ENCODE measurements around the gene PDP2. TPM values are rescaled to one million over a fixed set of nuclear protein-coding genes. Genes with fewer than 3 reads are reported as not detected.

The PDP2 gene
- total RNA-seq, 4 donors from 2014 or later, result 4.9 to 36.2 (median 11.5) TPM

- WGBS, 2 donors (ENCODE audit: low coverage in 1 of 2), result 76 to 80% methylated on average over 1 to 7 of the region's 7 CpGs
- intact Hi-C loops (cut with DNase I; ENCODE audit: low total_unique reads), result no loop called here
- Histone ChIP-seq H3K27ac (no peak overlapping the region), H3K4me1 (peaks cover 0 to 9% (median 6%) of the 10 kb centered on the region in 4 donors), H3K4me3 (no peak overlapping the region), H3K9me3 (no peaks in the 10 kb centered on the region), H3K27me3 (no peaks in the 10 kb centered on the region), H3K36me3 (no peaks in the 10 kb centered on the region)
- TF ChIP-seq CTCF (IDR thresholded peaks at IDR 0.05) (no peak), POLR2AphosphoS5 (IDR thresholded peaks at IDR 0.05) (no peak), EP300 (IDR thresholded peaks at IDR 0.05; ENCODE audit: low read depth) (no peak), POLR2A (IDR thresholded peaks at IDR 0.05) (no peak)
- DNase-seq, result no peak
- in situ Hi-C loops (cut with MboI; ENCODE audit: low pct_ligation_motif_present in 1 of 4, low pct_unique_long_range_greater_than_20kb in 1 of 4, low sequenced_read_pairs in 3 of 4), result no loop called here
Measured at GRCh38 chr16:66915041-66915440, 34.7 kb downstream of the PDP2 start.

DNA sequence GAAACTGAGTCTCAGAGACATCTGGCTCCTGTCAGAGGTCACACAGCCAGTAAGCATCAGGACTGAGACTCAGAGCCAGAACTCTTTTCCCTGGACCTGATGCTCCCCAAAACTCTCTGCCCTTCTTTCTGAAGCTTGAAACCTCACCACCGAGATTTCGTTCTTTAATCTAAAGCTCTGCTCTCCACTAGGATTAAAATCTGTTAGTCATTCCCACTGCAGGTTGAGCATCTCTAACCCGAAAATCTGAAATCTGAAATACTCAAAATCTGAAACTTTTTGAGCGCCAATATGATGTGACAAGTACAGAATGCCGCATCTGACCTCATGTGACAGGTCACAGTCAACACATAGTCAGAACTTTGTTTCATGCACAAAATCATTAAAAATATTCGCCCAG, 36.2 kb downstream of the PDP2 start:
- Histone ChIP-seq H3K27ac (no peak overlapping the region), H3K4me3 (no peak overlapping the region), H3K36me3 (no peaks in the 10 kb centered on the region), H3K27me3 (no peaks in the 10 kb centered on the region), H3K9me3 (no peaks in the 10 kb centered on the region), H3K4me1 (peaks cover 1 to 9% (median 7%) of the 10 kb centered on the region in 4 donors)
- in situ Hi-C loops (cut with MboI; ENCODE audit: low pct_ligation_motif_present in 1 of 4, low pct_unique_long_range_greater_than_20kb in 1 of 4, low sequenced_read_pairs in 3 of 4) (no loop called here), intact Hi-C loops (cut with DNase I; ENCODE audit: low total_unique reads) (no loop called here)
- no peak for TF ChIP-seq CTCF (IDR thresholded peaks at IDR 0.05)
- no peak for TF ChIP-seq POLR2A (IDR thresholded peaks at IDR 0.05)
- TF ChIP-seq EP300 (IDR thresholded peaks at IDR 0.05; ENCODE audit: low read depth), result no peak
- WGBS, 2 donors (ENCODE audit: low coverage in 1 of 2), result 70 to 79% methylated on average over 2 to 6 of the region's 6 CpGs
- no peak for DNase-seq

DNA sequence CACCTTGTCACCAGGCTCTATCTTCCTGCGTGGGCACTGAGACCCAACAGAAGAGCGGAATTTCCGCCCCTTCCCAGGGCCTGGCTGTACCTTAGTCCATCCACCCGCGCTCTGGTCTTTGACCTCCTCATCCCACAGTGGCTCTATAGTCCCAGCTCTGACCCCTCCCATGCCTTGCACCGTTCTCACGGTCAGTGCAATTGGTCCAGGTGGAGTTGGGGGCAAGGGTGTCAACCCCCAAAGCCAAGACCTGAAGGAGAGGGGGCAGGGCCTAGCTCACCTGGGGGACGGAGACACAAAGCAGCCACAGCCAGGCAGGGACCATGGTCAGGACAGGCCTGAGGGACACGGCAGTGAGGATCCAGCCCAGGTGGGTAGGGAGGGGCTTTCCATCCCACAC, 37.4 kb downstream of the PDP2 start:
- TF ChIP-seq POLR2AphosphoS5 (IDR thresholded peaks at IDR 0.05), result no peak
- TF ChIP-seq POLR2A (IDR thresholded peaks at IDR 0.05), result no peak
- TF ChIP-seq CTCF (IDR thresholded peaks at IDR 0.05), result no peak
- no peak for TF ChIP-seq EP300 (IDR thresholded peaks at IDR 0.05; ENCODE audit: low read depth)
- DNase-seq, result no peak
- H3K4me3 ChIP-seq, result no peak overlapping the region
- H3K9me3 ChIP-seq, result no peaks in the 10 kb centered on the region
- no peaks in the 10 kb centered on the region for H3K27me3 ChIP-seq
- intact Hi-C loops (cut with DNase I; ENCODE audit: low total_unique reads) (no loop called here), in situ Hi-C loops (cut with MboI; ENCODE audit: low pct_ligation_motif_present in 1 of 4, low pct_unique_long_range_greater_than_20kb in 1 of 4, low sequenced_read_pairs in 3 of 4) (no loop called here)
- WGBS, 2 donors (ENCODE audit: low coverage in 1 of 2), result 85% methylated on average over 9 of the region's 9 CpGs; no CpG with 5 or more reads in 1 of the 2 donors
- H3K36me3 ChIP-seq, result no peaks in the 10 kb centered on the region
- peaks cover 4 to 15% (median 11%) of the 10 kb centered on the region in 4 donors for H3K4me1 ChIP-seq
- H3K27ac ChIP-seq, result no peak overlapping the region

GRCh38 chr16:66918355-66918754, 38.0 kb downstream of the PDP2 start:
- no peaks in the 10 kb centered on the region for H3K27me3 ChIP-seq
- no peak for TF ChIP-seq EP300 (IDR thresholded peaks at IDR 0.05; ENCODE audit: low read depth)
- TF ChIP-seq POLR2AphosphoS5 (IDR thresholded peaks at IDR 0.05), result no peak
- TF ChIP-seq CTCF (IDR thresholded peaks at IDR 0.05), result no peak
- no peak for TF ChIP-seq POLR2A (IDR thresholded peaks at IDR 0.05)
- H3K27ac ChIP-seq, result no peak overlapping the region
- H3K36me3 ChIP-seq, result no peaks in the 10 kb centered on the region
- H3K4me3 ChIP-seq, result no peak overlapping the region
- no peak for DNase-seq
- in situ Hi-C loops (cut with MboI; ENCODE audit: low pct_ligation_motif_present in 1 of 4, low pct_unique_long_range_greater_than_20kb in 1 of 4, low sequenced_read_pairs in 3 of 4) (no loop called here), intact Hi-C loops (cut with DNase I; ENCODE audit: low total_unique reads) (no loop called here)
- H3K4me1 ChIP-seq, result peaks cover 4 to 19% (median 13%) of the 10 kb centered on the region in 4 donors
- 78% methylated on average over 5 of the region's 6 CpGs; no CpG with 5 or more reads in 1 of the 2 donors for WGBS, 2 donors (ENCODE audit: low coverage in 1 of 2)
- no peaks in the 10 kb centered on the region for H3K9me3 ChIP-seq

Measured in transverse colon (tissue), 4 donors.